PC-9 (cell line): Measurements from ENCODE around the gene TAGLN2. TPM values are rescaled to one million over a fixed set of nuclear protein-coding genes. Genes with fewer than 3 reads are reported as not detected.

Experiments
- BruUV-seq: library from RNA; stranded (reverse); fragments of 400-500 nt; replicated peaks from 2 replicates; lab custom pipeline; 2021; lab: Mats Ljungman, UMichigan
- CTCF ChIA-PET: fragments of 300-600 bp; sonication (Branson Sonifier 250); formaldehyde crosslinking; loops from one replicate; lab custom pipeline; 2022; ENCODE audit warnings: antibody characterized with exemption; lab: Charles Lee
- POLR2A ChIA-PET: fragments of 300-600 bp; sonication (Branson Sonifier 250); formaldehyde crosslinking; loops from one replicate; lab custom pipeline; 2022; ENCODE audit warnings: antibody characterized with exemption; ENCODE audit not compliant: unreplicated experiment; lab: Charles Lee
- DNase-seq, 2 experiments: peaks; one replicate each; pipeline versions ENCODE4 v3.0.0 to v3.0.0-alpha.2; 2015 to 2022; ENCODE audit warnings: mixed read lengths in 1 of 2
- H2AFZ ChIP-seq: fragments of 200-600 bp; sonication (generic); 2 replicates; pipeline ENCODE4 v1.8.1; 2017; ENCODE audit warnings: antibody characterized with exemption
- H3F3A ChIP-seq: fragments of 200-600 bp; sonication (generic); 2 replicates; pipeline ENCODE4 v1.8.1; 2017; ENCODE audit warnings: antibody characterized with exemption, mild to moderate bottlenecking, low read depth; ENCODE audit not compliant: insufficient read depth
- H3K27ac ChIP-seq: fragments of 200-600 bp; sonication (generic); 2 replicates; pipeline ENCODE4 v1.6.1; 2016; ENCODE audit warnings: mixed run types
- H3K27me3 ChIP-seq: fragments of 200-600 bp; sonication (generic); 2 replicates; pipeline ENCODE4 v1.6.1; 2016; ENCODE audit warnings: low read depth, mixed run types; ENCODE audit not compliant: insufficient read depth
- H3K36me3 ChIP-seq: fragments of 200-600 bp; sonication (generic); 2 replicates; pipeline ENCODE4 v1.6.1; 2016; ENCODE audit warnings: low read depth, mixed run types
- H3K4me1 ChIP-seq: fragments of 200-600 bp; sonication (generic); replicated peaks from 2 replicates; pipeline ENCODE4 v1.6.1; 2016; ENCODE audit warnings: mixed run types; ENCODE audit not compliant: insufficient read depth
- H3K4me2 ChIP-seq: fragments of 200-600 bp; sonication (generic); 2 replicates; pipeline ENCODE4 v1.6.1; 2017; ENCODE audit warnings: mixed run types
- H3K4me3 ChIP-seq: fragments of 200-600 bp; sonication (generic); 2 replicates; pipeline ENCODE4 v1.6.1; 2016; ENCODE audit warnings: mixed run types
- H3K79me2 ChIP-seq: fragments of 200-600 bp; sonication (generic); 2 replicates; pipeline ENCODE4 v1.6.1; 2017; ENCODE audit warnings: low read depth, mixed run types
- H3K9me2 ChIP-seq: fragments of 200-600 bp; sonication (generic); 2 replicates; pipeline ENCODE4 v1.8.1; 2017; ENCODE audit warnings: mild to moderate bottlenecking; ENCODE audit not compliant: insufficient read depth
- H3K9me3 ChIP-seq: fragments of 200-600 bp; sonication (generic); 2 replicates; pipeline ENCODE4 v1.8.1; 2016; ENCODE audit warnings: low read depth; ENCODE audit not compliant: insufficient read depth
- H4K20me1 ChIP-seq: fragments of 200-600 bp; sonication (generic); 2 replicates; pipeline ENCODE4 v1.8.1; 2017; ENCODE audit not compliant: insufficient read depth
- CTCF ChIP-seq: fragments of 200-600 bp; sonication (generic); conservative IDR thresholded peaks from 2 replicates; pipeline ENCODE4 v1.6.1; 2017; ENCODE audit warnings: mixed run types, antibody characterized with exemption, mild to moderate bottlenecking, moderate library complexity
- EZH2 ChIP-seq: fragments of 200-600 bp; sonication (generic); IDR thresholded peaks from 2 replicates; pipeline ENCODE4 v1.8.0; 2017; ENCODE audit warnings: antibody characterized with exemption, low read depth
- intact Hi-C: fragments of 100-400 bp; cut with micrococcal nuclease; formaldehyde crosslinking; loops from one replicate; pipeline ENCODE4 v1.10.0; 2022; ENCODE audit not compliant: unreplicated experiment
- total RNA-seq: library from RNA; stranded (reverse); gene quantifications from 2 replicates; pipeline ENCODE4 v1.2.3, GENCODE V29; 2021

TAGLN2 gene
- total RNA-seq, 1 experiment from 2014 or later = 473 TPM

- no peak for TF ChIP-seq EZH2
- TF ChIP-seq CTCF = no peak
- H3K9me2 ChIP-seq = no peaks in the 10 kb centered on the region
- H3K4me2 ChIP-seq = no peak overlapping the region
- DNase-seq = no peak
- BruUV-seq = no TSS peak
- H3F3A ChIP-seq = peaks cover 11% of the 10 kb centered on the region; the same call in 1 of the 2 replicates
- ChIA-PET CTCF (no interaction called here), POLR2A (no interaction called here)
- H4K20me1 ChIP-seq = no peaks in the 10 kb centered on the region
- H2AFZ ChIP-seq = no peak overlapping the region
- H3K4me3 ChIP-seq = no peak overlapping the region
- no peak overlapping the region for H3K27ac ChIP-seq
- H3K36me3 ChIP-seq = no peaks in the 10 kb centered on the region
- no peaks in the 10 kb centered on the region for H3K9me3 ChIP-seq
- H3K27me3 ChIP-seq = no peaks in the 10 kb centered on the region
- H3K4me1 ChIP-seq = peaks cover 23% of the 10 kb centered on the region
- no peaks in the 10 kb centered on the region for H3K79me2 ChIP-seq
- intact Hi-C loops = no loop called here
Observed at GRCh38 chr1:159873530-159874143, 51.7 kb downstream of the TAGLN2 start.

- intact Hi-C loops = no loop called here
- Histone ChIP-seq H3F3A (peaks cover 8% of the 10 kb centered on the region; the same call in 1 of the 2 replicates), H3K27ac (no peak overlapping the region), H3K4me1 (peaks cover 19% of the 10 kb centered on the region), H3K4me2 (no peak overlapping the region), H3K27me3 (no peaks in the 10 kb centered on the region), H3K79me2 (no peaks in the 10 kb centered on the region), H4K20me1 (no peaks in the 10 kb centered on the region), H3K36me3 (no peaks in the 10 kb centered on the region), H2AFZ (no peak overlapping the region), H3K4me3 (no peak overlapping the region), H3K9me3 (no peaks in the 10 kb centered on the region), H3K9me2 (no peaks in the 10 kb centered on the region)
- BruUV-seq = no TSS peak
- no peak for DNase-seq
- ChIA-PET POLR2A (no interaction called here), CTCF (no interaction called here)
- TF ChIP-seq EZH2 = no peak
- no peak for TF ChIP-seq CTCF
Observed at GRCh38 chr1:159872891-159873290, 52.4 kb downstream of the TAGLN2 start.

- Histone ChIP-seq H3K4me2 (no peak overlapping the region), H3K79me2 (no peaks in the 10 kb centered on the region), H4K20me1 (no peaks in the 10 kb centered on the region), H3K9me2 (no peaks in the 10 kb centered on the region), H2AFZ (no peak overlapping the region), H3K27ac (no peak overlapping the region), H3F3A (peaks cover 8% of the 10 kb centered on the region; the same call in 1 of the 2 replicates), H3K36me3 (no peaks in the 10 kb centered on the region), H3K9me3 (no peaks in the 10 kb centered on the region), H3K4me1 (peaks cover 17% of the 10 kb centered on the region), H3K4me3 (no peak overlapping the region), H3K27me3 (no peaks in the 10 kb centered on the region)
- intact Hi-C loops = no loop called here
- ChIA-PET POLR2A (no interaction called here), CTCF (no interaction called here)
- no TSS peak for BruUV-seq
- DNase-seq = no peak
- TF ChIP-seq EZH2 (no peak), CTCF (no peak)
Observed at GRCh38 chr1:159870704-159871103, 54.6 kb downstream of the TAGLN2 start.
